ENCODE measurements around the gene SAMSN1. TPM values are rescaled to one million over a fixed set of nuclear protein-coding genes. Genes with fewer than 3 reads are reported as not detected.

The SAMSN1 gene
- total RNA-seq, 1 donor from 2014 or later = 8.3 TPM

Other genes with a start within 250 kb of the SAMSN1 start
- gene HSPA13, start 163.2 kb downstream of the SAMSN1 start, total RNA-seq = 18.2 TPM

Data from ureter (tissue), 1 donor.